ENCODE data around the gene LMF1.

The LMF1 gene

GRCh38 chr16:868386-868755 is 102.4 kb downstream of the LMF1 start:
- no peak overlapping the region for H3K4me2 ChIP-seq (ENCODE audit: low read depth, low read length, poor library complexity, severe bottlenecking)
- H3K79me2 ChIP-seq (ENCODE audit: insufficient read depth, low read length) = no peaks in the 10 kb centered on the region
- no peak overlapping the region for H3K9ac ChIP-seq (ENCODE audit: low read length)
- H2AFZ ChIP-seq (ENCODE audit: low read depth, low read length, severe bottlenecking) = no peak overlapping the region
- no peak overlapping the region for H3K4me3 ChIP-seq (ENCODE audit: insufficient read depth, low read length, poor library complexity, severe bottlenecking)
- H3K27ac ChIP-seq (ENCODE audit: low read depth, low read length) = no peak overlapping the region
- H3K9me3 ChIP-seq (ENCODE audit: insufficient read depth, low read length) = no peaks in the 10 kb centered on the region
- no peaks in the 10 kb centered on the region for H3K27me3 ChIP-seq (ENCODE audit: low read length)
- H4K20me1 ChIP-seq (ENCODE audit: low read depth, low read length) = no peaks in the 10 kb centered on the region
- H3F3A ChIP-seq (ENCODE audit: insufficient read depth) = no peaks in the 10 kb centered on the region
- H3K36me3 ChIP-seq (ENCODE audit: low read length) = no peaks in the 10 kb centered on the region
- TF ChIP-seq, protein P1, sequence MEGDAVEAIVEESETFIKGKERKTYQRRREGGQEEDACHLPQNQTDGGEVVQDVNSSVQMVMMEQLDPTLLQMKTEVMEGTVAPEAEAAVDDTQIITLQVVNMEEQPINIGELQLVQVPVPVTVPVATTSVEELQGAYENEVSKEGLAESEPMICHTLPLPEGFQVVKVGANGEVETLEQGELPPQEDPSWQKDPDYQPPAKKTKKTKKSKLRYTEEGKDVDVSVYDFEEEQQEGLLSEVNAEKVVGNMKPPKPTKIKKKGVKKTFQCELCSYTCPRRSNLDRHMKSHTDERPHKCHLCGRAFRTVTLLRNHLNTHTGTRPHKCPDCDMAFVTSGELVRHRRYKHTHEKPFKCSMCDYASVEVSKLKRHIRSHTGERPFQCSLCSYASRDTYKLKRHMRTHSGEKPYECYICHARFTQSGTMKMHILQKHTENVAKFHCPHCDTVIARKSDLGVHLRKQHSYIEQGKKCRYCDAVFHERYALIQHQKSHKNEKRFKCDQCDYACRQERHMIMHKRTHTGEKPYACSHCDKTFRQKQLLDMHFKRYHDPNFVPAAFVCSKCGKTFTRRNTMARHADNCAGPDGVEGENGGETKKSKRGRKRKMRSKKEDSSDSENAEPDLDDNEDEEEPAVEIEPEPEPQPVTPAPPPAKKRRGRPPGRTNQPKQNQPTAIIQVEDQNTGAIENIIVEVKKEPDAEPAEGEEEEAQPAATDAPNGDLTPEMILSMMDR (IDR thresholded peaks at IDR 0.05; ENCODE audit: insufficient read depth, low read length, poor library complexity, severe bottlenecking) = no peak
- TF ChIP-seq EZH2phosphoT487 (conservative IDR thresholded peaks at IDR 0.05; ENCODE audit: low read length) = no peak
- H3K9me2 ChIP-seq (replicated peaks; ENCODE audit: insufficient read depth, low read length) = no peaks in the 10 kb centered on the region

DNA sequence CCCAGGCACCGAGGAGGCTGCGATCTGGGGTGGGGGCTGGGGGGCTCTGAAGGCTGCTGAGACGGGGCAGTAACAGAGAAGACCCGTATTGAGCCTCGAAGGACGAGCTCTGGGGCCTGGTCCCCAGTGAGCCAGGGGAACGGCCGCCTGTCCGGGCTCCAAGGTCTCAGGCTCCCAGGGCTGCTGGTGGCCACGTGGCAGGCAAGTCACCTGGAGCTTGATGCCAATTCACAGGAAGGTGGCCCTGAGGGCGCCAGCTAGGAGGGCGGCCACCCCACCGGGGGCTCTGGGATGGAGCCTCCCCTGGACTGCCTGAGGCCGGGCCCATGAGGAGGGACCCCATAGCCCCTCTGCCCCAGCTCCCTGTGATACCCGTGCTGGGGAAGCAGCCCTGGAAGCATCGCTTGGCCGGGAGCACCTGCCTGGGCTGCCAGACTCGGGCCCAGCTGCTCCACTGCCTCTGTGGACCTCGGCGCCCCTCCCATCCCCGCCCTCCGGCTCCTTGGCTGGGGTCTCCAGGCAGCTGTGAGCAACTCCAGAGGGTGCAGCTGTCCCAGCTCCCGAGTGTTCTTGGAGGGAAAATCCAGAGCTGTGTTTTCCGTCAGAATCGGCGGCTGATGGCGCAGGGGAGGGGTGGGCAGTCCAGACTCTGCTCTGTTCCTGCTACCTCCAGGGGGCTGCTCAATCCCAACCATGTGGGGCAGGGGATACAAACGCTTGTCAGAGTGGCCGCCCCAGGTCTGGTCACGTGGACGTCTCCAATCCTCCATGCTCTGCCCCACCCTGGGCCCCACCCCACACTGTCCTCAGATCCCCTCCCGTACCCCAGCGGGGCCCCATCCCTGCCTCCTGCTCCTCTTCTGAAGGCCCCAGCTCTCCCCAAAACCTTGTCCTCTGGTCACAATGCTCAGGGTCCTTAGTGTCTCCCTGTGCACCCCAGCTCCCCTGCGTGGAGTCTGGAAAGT is 103.1 kb downstream of the LMF1 start:
- no peaks in the 10 kb centered on the region for H3K36me3 ChIP-seq (ENCODE audit: low read length)
- H3K27me3 ChIP-seq (ENCODE audit: low read length) = no peaks in the 10 kb centered on the region
- no peaks in the 10 kb centered on the region for H3F3A ChIP-seq (ENCODE audit: insufficient read depth)
- H3K9me3 ChIP-seq (ENCODE audit: insufficient read depth, low read length) = no peaks in the 10 kb centered on the region
- H3K27ac ChIP-seq (ENCODE audit: low read depth, low read length) = no peak overlapping the region
- no peak for TF ChIP-seq EZH2phosphoT487 (conservative IDR thresholded peaks at IDR 0.05; ENCODE audit: low read length)
- TF ChIP-seq, protein P1 (IDR thresholded peaks at IDR 0.05; ENCODE audit: insufficient read depth, low read length, poor library complexity, severe bottlenecking) = no peak
- H3K79me2 ChIP-seq (ENCODE audit: insufficient read depth, low read length) = no peaks in the 10 kb centered on the region
- H4K20me1 ChIP-seq (ENCODE audit: low read depth, low read length) = no peaks in the 10 kb centered on the region
- no peak overlapping the region for H3K4me2 ChIP-seq (ENCODE audit: low read depth, low read length, poor library complexity, severe bottlenecking)
- H2AFZ ChIP-seq (ENCODE audit: low read depth, low read length, severe bottlenecking) = no peak overlapping the region
- no peak overlapping the region for H3K9ac ChIP-seq (ENCODE audit: low read length)
- no peaks in the 10 kb centered on the region for H3K9me2 ChIP-seq (replicated peaks; ENCODE audit: insufficient read depth, low read length)
- no peak overlapping the region for H3K4me3 ChIP-seq (ENCODE audit: insufficient read depth, low read length, poor library complexity, severe bottlenecking)

DNA sequence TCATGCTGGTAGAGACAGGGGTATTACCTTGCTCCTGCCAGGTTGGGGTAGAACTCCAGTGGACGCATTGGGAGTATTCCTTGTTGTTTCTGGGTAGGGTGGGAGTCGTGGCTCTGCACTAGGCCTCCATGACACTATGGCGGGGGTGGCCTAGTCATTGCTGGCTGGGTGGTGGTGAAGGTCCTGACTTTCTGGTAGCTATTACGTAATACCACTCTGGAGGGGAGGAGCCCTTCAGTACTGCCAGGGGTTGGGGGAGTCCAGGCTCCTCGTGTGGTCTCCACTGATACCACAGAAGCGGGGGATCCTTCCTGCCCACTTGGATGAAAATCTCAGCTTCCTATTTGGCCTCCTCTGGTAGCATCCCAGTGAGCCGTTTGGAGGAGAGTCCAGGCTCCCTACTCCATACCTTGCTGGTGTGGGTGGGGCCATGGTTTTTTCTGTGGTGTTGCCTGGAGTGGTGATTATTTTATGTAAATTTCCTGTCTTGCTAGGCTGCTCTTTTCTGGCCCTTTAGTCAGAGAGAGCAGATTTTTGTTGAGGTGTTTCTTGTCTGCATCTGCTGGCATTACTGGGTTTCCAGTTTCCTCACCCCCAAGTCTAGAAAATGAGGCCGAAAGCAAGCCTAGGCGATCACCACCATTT is 104.4 kb downstream of the LMF1 start:
- TF ChIP-seq EZH2phosphoT487 (conservative IDR thresholded peaks at IDR 0.05; ENCODE audit: low read length) = no peak
- TF ChIP-seq, protein P1 (IDR thresholded peaks at IDR 0.05; ENCODE audit: insufficient read depth, low read length, poor library complexity, severe bottlenecking) = no peak
- no peak overlapping the region for H3K9ac ChIP-seq (ENCODE audit: low read length)
- H3K27ac ChIP-seq (ENCODE audit: low read depth, low read length) = no peak overlapping the region
- no peak overlapping the region for H3K4me3 ChIP-seq (ENCODE audit: insufficient read depth, low read length, poor library complexity, severe bottlenecking)
- no peak overlapping the region for H3K4me2 ChIP-seq (ENCODE audit: low read depth, low read length, poor library complexity, severe bottlenecking)
- no peaks in the 10 kb centered on the region for H3K36me3 ChIP-seq (ENCODE audit: low read length)
- H3K9me2 ChIP-seq (replicated peaks; ENCODE audit: insufficient read depth, low read length) = no peaks in the 10 kb centered on the region
- no peaks in the 10 kb centered on the region for H3K79me2 ChIP-seq (ENCODE audit: insufficient read depth, low read length)
- H2AFZ ChIP-seq (ENCODE audit: low read depth, low read length, severe bottlenecking) = no peak overlapping the region
- no peaks in the 10 kb centered on the region for H4K20me1 ChIP-seq (ENCODE audit: low read depth, low read length)
- H3K9me3 ChIP-seq (ENCODE audit: insufficient read depth, low read length) = no peaks in the 10 kb centered on the region
- H3F3A ChIP-seq (ENCODE audit: insufficient read depth) = no peaks in the 10 kb centered on the region
- H3K27me3 ChIP-seq (ENCODE audit: low read length) = no peaks in the 10 kb centered on the region

Data from SU-DHL-6 (cell line).